GM19351 (cell line): ENCODE measurements around the gene KSR1.
"Not testable (repeated sequence)": the region's sequence is repeated elsewhere in the genome, so short reads cannot be mapped to it uniquely, and the experiment has no call there.

Experiments used
- ATAC-seq: cut with Tn5 transposase; IDR thresholded peaks from one replicate; pipeline ENCODE4 v1.9.1; 2021; ENCODE audit warnings: mild to moderate bottlenecking, moderate library complexity; ENCODE audit not compliant: unreplicated experiment

Gene KSR1

DNA sequence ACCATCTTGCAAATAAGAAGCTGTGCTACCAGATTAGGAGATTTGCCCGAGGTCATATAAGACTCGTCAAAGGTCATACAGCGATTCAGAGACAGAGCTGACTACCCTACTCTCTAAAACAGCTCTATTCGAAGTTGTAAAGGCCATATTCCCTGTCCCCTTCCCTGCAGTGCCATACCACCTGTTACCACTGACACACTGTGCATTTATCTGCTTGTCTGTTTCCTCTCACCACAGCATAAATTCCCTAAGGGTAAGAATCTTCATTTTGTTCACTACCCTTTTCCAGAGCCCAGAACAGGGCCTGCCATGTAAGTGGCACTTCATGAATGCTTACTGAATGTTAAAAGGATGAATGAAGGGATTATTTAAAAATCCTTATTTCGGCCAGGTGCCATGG lies 3.4 kb upstream of the KSR1 start:
- no peak for ATAC-seq

DNA sequence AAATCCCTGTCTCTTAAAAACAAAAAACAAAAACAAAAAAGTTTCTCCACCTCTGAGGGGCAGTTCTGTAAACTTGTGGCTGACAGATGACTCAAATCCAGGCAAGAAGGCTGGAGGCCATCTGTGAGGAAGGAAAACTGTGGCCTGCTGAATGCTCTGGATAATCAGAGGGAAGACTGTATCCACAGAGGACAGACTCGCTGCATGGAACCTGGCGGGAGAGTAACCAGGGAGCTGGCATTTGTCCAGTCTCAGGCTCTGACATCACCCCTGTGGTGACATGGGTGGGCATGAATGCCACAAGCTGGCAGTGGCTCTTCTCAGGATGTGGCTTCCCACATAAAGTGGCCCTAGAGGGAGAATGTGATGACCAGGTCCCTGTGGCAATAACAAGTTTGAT lies 2.8 kb upstream of the KSR1 start:
- no peak for ATAC-seq

DNA sequence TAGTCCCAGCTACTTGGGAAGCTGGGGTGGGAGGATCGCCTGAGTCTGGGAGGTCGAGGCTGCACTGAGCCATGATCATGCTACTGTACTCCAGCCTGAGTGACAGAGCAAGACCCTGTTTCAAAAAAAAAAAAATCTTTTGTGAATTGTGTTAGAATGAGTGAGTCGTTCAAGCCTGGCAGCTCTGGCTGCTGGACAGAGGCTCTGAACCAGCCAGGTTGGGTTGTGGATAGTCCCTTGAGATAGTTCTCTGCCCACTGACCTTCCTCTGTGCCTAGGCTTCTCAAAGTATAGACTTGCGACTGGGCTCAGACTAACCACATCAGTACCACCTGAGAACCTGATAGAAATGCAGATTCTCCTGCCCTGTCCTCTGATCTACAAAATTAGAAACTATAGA lies 2.2 kb upstream of the KSR1 start:
- ATAC-seq, result no peak

DNA sequence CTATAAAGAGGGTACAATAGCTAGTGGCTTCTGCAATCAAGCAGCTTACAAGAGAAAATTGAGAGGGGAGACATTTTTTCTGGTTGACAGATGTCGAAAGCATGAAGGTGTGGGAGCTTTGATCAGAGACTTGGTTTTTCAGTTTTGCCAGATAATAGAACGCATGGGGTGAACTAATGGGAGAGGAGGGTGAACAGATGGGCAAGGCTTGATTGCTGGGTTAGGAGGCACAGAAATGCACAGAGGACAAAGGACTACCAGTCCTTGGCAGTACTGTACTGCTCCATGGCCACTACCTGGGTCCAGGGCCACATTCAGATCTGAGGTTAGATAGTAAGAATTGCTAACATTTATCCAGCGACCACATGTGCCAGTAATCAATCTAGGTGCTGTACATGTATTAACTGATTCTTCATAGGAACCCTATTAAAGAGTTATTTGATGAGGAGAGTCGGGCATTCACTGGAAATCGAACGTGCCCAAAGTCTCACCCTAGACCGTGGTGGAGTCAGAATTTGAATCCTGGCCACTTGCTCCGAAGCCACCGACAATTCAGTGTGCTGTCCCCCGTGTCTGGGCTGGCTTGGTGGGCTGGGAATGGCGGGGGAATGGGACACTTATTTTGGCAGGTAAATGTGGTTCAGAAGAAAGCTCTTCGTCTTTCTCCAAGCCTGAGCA lies 873 bp upstream of the KSR1 start:
- ATAC-seq, result no peak

DNA sequence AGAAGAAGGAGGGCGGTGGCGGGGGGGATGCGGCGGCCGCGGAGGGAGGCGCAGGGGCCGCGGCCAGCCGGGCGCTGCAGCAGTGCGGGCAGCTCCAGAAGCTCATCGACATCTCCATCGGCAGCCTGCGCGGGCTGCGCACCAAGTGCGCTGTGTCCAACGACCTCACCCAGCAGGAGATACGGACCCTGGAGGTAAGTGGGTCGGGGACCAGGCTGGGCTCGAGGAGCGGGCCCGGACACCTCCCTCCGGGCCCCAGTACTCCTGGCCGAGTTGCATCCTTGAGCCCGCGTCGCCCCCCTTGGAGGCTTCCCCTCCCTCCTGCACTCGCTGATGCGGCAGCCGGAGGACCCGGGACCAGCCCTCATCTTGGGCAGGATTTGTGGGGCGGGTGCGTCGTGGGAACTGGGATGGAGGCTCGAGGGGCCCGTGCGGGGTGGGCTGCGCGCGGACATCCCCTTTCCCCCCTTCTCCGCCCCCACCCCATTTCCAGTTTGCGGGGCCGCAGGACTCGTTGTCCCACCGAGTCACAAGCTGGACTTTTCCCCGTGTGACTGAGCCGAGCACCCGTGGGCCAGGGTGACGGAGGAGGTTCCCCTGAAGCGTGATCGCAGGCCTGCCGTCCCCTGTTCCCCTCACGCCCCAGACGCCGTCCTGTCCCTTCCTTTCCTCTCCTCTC lies 572 bp downstream of the KSR1 start:
- no peak for ATAC-seq

DNA sequence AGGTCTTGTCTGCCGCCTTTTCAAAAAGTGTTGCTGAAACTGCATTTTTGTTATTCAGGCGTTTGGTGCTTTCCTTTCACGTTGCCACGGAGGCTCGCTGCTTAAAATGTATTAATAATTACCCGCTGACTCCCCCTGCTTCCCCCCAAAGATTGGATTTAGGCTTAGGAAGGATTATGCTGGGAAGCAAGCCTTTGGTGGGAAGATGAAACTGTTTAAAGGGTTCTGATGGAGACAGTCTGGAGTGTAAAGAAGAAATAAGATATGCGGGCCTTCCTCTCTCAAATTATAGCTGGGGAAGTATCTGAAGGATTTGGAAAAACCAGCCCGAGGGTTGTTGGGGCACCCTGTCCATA lies 1.1 kb downstream of the KSR1 start:
- ATAC-seq, result no peak

DNA sequence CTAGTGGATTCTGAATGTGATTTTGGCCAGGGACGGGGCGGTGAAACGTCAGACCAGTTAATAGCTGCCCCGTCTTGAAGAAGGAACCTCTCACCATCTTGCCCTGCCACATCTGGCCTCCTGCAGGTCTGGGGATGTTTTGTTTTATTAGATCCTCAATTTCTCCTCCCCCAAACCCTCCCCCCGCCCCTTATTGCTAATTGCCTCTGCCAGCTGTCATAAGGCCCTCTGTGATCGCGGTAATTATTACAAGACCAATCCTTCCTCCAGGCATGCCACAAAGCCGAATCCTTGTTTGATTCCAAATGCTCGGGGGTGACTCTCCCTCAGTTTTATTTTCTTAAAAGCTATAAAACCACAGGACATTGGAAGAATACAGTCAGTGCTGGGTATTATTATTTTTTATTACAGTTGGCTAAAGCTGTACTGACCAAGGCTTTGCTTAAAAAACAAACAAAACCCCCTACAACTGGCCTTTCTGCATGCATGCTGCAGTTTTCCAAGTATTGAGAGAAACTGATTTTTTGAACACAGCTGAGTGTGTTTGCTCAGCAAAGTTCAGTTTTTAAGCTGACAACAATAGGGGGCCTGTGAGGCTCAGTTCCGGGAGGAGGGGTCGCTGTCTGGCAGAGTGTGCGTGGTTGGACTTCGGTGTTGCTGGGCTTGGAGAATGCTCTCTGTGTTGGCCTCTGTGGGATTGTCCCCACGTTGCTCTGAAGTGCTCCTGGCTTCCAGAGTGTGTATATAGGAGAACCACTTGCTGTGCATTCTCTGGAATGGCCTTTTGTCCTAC lies 1.7 kb downstream of the KSR1 start:
- ATAC-seq, result no peak

DNA sequence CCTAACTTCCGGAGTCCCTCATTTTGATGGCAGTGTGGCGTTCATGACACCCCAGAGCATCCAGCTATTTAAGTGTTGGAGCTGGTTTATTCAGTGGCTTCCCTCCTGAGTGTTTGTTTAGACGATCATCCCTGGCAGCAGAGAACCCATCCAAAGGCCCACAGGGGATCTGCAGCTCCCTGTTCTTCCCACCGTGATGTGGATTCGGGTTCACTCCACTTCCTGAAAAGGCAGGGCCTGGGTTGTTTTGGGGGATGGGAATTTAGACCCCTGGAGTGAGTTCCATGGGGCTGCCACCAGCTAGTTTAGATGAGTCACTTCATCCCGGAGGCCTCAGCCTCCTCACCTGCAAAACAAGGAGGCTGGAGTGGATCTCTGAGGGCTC lies 2.3 kb downstream of the KSR1 start:
- ATAC-seq, result no peak

DNA sequence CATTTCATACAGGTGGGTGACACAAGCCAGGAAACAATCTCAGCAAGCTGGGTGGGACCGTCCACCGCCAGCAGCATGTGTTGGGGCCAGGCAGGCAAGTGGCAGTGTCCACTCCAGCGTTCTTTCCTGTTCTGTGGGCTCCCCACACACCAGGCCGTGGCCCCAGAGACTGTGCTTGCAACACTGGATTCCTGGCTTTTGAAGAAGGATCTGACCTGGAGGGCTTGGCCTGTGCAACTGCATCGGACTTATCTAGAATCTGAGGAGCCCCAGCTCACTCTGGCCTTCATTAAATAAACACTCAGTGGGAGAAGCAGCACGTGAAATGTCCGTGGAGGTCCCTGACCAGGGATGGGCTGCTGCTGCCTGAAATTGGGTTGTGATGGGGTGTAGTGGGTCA lies 3.2 kb downstream of the KSR1 start:
- no peak for ATAC-seq

DNA sequence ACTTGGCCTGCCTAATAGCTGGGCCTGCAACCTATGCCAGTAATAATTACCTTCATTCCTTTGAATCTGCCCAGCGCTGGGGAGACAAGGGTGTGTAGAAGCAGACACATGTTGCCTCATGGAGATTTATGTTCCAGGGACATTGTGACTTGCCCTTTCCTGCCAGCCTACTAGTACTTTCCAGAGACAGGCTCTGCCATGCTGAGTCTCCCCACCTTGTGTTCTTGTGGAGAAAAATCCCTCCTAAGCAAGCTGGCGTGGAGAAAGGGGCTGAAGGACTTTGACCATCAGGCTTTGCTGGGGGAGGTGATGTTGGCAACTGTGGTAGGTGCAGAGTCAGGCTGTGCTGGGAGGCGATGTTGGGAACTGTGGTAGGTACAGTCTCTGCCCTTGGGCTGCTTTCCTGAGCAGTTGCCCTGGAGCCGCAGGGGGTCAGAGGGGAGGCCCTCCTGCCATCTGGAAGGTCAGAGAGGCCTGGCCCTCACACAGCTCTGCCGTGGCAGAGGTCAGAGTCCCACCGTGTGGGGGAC lies 4.0 kb downstream of the KSR1 start:
- ATAC-seq, result no peak

DNA sequence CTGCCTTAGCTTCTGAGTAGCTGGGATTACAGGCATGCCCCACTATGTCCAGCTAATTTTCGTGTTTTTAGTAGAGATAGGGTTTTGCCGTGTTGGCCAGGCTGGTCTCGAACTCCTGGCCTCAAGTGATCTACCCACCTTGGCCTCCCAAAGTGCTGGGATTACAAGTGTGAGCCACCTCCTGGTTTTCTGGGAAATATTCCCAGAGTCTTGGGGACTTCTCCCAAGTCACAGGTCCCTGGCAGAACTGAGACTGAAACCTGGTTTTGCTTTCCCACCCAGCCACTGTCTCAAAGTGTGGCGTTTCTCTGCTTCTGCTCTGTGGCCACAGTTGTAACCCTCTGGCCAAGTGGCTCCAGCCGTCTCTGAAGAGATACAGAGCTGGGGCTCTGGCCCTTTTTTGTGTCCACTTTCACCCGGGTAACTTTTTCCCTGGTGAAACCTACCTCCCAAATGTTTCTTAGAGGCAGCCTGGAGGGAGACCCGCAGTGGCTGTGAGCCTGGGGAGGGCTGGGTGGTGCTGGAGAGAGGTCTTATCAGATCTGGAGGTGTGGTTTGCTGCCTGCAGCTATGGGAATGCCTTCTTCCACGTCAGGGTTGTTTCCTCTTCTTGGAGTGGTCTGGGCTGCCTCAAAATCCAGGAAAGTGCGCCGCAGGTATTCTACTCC lies 5.1 kb downstream of the KSR1 start:
- ATAC-seq, result no peak

DNA sequence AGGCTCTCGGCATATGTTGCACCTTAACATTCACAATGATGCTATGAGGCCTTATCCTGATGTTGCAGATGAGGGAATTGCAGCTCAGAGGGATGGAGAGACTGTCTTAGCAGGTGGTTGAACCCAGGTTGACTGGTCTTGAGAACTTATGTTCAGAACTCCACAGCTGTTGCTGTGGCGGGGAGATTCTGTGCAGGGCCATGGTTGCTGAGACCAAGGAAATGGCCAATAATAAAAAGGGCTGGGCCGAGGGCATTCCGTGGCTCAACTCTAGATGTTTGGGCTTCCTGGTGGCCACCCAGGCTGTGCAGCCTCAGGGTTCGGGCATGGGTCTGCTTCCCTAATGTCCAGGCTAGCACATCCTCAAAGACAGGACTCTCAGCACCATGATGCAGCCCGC lies 5.9 kb downstream of the KSR1 start:
- no peak for ATAC-seq

DNA sequence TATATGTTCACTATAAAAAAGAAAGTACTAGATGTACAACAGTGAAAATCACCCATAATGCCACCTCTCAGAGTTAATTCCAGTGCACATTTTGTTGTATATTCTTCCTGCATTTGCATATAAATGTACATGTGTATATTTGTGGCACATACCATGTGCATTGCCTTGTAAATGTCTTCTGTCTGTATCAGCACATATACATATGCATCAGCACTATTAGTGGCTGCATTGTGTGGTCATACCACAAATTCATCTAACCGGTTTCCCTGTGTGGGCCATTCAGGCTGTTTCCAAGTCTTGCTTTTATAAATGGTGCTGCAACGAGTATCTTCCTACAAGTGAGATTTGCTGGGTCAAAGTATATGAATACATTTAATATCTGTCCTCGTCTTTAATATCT lies 6.5 kb downstream of the KSR1 start:
- no peak for ATAC-seq

DNA sequence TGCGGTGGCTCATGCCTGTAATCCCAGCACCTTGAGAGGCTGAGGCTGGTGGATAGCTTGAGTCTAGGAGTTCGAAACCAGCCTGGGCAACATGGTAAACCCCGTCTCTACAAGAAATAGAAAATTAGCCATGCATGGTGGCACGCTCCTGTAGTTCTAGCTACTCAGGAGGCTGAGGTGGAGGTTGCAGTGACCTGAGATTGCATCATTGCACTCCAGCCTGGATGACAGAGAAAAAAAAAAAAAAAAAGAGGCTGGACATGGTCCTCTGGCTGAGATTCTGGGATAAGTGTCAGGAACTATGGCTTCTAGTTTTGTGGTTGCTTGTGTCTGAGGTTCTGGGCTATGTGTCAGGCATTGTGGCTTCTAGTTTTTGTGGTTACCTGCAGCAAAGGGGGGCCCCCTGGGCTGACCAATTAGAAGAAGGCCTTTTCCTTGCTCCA lies 7.0 kb downstream of the KSR1 start:
- peak; percentile 33 for ATAC-seq

DNA sequence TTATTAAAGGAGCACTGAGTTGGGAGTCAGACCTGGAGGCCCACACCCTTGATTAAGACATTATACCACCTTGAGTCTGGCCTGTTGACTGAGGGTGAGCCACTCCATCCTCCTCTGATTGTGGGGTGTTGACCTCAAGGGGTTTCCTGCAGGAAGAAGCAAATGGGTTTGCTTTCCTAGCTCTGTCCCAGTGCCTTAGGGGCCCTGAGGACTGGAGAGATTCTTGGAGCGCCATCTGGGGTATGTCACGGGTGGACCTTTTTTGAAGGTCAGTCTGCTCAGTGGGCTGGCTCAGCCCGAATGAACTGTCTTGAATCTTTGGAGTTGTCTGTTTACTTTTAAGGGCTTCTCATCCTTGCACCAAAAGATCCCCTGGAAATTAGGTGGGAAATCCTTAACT lies 7.8 kb downstream of the KSR1 start:
- not testable (repeated sequence) for ATAC-seq

DNA sequence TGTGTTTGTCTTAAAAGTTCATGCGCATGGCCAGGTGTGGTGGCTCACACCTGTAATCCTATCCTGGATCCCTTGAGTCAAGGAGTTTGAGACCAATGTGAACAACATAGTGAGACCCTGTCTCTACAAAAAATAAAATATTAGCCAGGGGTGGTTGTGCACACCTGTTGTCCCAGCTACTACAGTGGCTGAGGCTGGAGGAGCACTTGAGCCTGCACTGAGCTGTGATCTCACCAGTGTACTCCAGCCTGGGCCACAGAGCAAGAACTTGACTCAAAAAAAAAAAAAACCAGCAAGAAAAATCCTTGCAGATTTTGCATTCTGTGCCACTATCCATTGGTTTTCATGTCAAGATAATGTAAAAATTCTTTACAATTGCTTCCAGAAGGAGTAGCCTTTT lies 8.2 kb downstream of the KSR1 start:
- no peak for ATAC-seq

DNA sequence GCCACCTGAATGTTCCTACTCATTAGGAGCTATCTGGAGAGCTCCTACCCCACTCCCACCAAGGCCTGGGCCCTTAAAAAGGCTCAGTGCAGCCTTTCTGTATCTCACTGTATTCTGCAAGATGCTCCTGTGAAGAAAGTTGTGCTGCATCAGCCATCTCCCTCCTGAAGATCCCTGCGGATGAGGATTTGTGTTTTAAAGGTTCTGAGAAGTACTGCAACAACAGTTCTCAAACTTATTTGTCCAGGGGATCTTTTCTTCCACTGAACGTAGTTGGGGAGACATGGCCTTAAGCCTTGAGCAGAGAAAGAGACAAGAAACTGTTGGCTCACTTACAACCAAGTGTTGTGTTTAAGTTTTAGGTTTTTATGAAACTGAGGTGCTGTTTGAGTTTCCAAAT lies 9.6 kb downstream of the KSR1 start:
- not testable (repeated sequence) for ATAC-seq

DNA sequence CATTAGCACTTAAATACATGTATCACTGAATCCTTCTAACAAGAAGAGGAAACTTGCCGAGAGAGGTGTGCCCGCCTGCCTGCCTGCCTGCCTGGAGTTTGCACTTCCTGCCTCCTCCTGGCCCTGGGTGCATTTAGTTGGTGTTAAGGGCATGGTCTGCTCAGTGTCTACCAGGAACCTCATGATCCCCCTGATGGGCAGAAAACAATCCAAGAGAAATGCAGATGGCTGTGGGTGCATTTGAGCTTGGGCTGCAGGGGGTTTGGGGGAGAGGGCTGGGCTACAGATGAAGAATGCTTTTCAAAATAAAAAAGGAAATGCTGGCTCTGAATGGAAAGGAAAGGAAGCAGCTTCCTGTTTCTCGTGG lies 10.1 kb downstream of the KSR1 start:
- no peak for ATAC-seq

DNA sequence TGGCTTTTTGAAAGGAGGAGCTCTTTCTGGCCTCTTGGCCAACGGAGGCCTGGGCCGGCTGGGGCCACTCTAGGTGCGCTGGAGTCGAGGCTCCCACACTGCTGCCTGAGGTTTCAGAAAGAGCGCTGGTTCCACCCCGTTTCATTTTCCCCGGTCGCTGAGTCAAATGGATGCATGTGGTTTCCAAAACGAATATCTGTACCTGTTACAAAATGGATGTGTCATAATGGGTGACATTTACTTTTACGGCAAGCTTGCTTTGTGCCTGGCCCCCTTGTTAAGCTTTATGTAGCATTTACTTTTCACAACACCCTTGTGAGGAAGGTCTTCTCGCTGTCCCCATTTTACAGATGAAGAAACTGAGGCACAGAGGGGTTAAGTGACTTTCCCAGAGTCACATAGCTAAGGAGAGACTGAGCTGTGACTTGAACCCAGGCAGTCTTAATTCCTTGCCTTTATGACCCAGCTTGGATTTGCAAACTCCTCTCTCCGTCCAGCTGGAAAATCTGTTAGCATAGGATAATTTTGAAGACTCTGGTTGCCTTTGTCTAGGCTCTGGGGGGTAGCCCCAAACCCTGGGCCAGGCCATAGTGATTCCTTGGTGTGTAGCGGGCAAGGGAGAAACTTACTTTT lies 10.6 kb downstream of the KSR1 start:
- peak; percentile 76 for ATAC-seq

DNA sequence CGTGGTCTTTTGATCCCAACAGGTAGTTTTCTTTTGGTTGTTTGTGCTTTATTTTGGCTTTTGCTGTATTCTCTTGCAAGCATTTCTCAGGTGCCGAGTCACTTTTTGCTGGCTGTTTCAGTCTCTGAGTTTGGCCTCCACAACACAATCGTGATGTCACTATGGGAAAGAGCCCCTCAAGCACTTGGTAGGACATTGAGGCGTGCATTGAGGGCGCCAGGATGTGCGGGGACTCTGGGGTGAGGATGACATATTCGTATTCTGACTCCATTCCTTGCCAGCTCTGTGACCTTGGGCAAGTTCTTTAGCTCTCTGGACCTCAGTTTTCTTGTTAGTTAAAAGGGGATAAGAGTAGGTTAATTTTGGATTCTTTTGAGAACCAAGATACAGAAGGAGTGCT lies 13.0 kb downstream of the KSR1 start:
- ATAC-seq, result no peak
